ENCODE measurements around the gene SSBP1. TPM values are rescaled to one million over a fixed set of nuclear protein-coding genes. Genes with fewer than 3 reads are reported as not detected.

The SSBP1 gene
- total RNA-seq, 2 donors from 2014 or later: 139 to 213 TPM

GRCh38 chr7:141702047-141702567, 36.1 kb upstream of the SSBP1 start, which contains the start of gene DENND11:
DENND11 (minus strand) TSS chr7:141702166; CDS start chr7:141702153, 13 bp downstream.
- H3K9me3 Mint-ChIP-seq: no peaks in the 10 kb centered on the region
- H3K27me3 Mint-ChIP-seq: peaks cover 3% of the 10 kb centered on the region
- peak; percentile 85 for ATAC-seq (replicated peaks)
- peak within 1 kb of the TSS; percentile 73 for H3K27ac Mint-ChIP-seq
- peaks cover 19% of the 10 kb centered on the region for H3K36me3 Mint-ChIP-seq (ENCODE audit: low read depth)
- peak within 1 kb of the TSS; percentile 91 for H3K4me3 Mint-ChIP-seq
- H3K4me1 Mint-ChIP-seq: peaks cover 34% of the 10 kb centered on the region

- Mint-ChIP-seq H3K27me3 (peaks cover 3% of the 10 kb centered on the region), H3K4me1 (peaks cover 31% of the 10 kb centered on the region), H3K36me3 (ENCODE audit: low read depth) (peaks cover 18% of the 10 kb centered on the region), H3K4me3 (peak overlapping the region; percentile 82), H3K27ac (no peak overlapping the region), H3K9me3 (no peaks in the 10 kb centered on the region)
- ATAC-seq (replicated peaks): no peak
These were observed 35.3 kb upstream of the SSBP1 start for GRCh38 chr7:141702892-141703291.

- ATAC-seq (replicated peaks): no peak
- Mint-ChIP-seq H3K27ac (no peak overlapping the region), H3K4me3 (no peak overlapping the region), H3K27me3 (peaks cover 3% of the 10 kb centered on the region), H3K4me1 (peaks cover 18% of the 10 kb centered on the region), H3K36me3 (ENCODE audit: low read depth) (peaks cover 10% of the 10 kb centered on the region), H3K9me3 (no peaks in the 10 kb centered on the region)
These were observed 34.0 kb upstream of the SSBP1 start for GRCh38 chr7:141704112-141704511.

GRCh38 chr7:141704741-141705140, 33.4 kb upstream of the SSBP1 start:
- peaks cover 3% of the 10 kb centered on the region for H3K27me3 Mint-ChIP-seq
- no peak overlapping the region for H3K27ac Mint-ChIP-seq
- H3K36me3 Mint-ChIP-seq (ENCODE audit: low read depth): peaks cover 10% of the 10 kb centered on the region
- peaks cover 12% of the 10 kb centered on the region for H3K4me1 Mint-ChIP-seq
- H3K4me3 Mint-ChIP-seq: no peak overlapping the region
- ATAC-seq (replicated peaks): no peak
- no peaks in the 10 kb centered on the region for H3K9me3 Mint-ChIP-seq

GRCh38 chr7:141706239-141707064, 31.7 kb upstream of the SSBP1 start:
- H3K36me3 Mint-ChIP-seq (ENCODE audit: low read depth): no peaks in the 10 kb centered on the region
- no peak overlapping the region for H3K27ac Mint-ChIP-seq
- no peak for ATAC-seq (replicated peaks)
- H3K4me3 Mint-ChIP-seq: no peak overlapping the region
- no peaks in the 10 kb centered on the region for H3K4me1 Mint-ChIP-seq
- peaks cover 3% of the 10 kb centered on the region for H3K27me3 Mint-ChIP-seq
- no peaks in the 10 kb centered on the region for H3K9me3 Mint-ChIP-seq

GRCh38 chr7:141708351-141708750, 29.8 kb upstream of the SSBP1 start, which contains the start of gene WEE2:
WEE2 (plus strand) TSS chr7:141708353; CDS start chr7:141708759, 406 bp downstream.
- Mint-ChIP-seq H3K36me3 (ENCODE audit: low read depth) (no peaks in the 10 kb centered on the region), H3K4me1 (no peaks in the 10 kb centered on the region), H3K27me3 (peaks cover 3% of the 10 kb centered on the region), H3K9me3 (no peaks in the 10 kb centered on the region), H3K4me3 (no peak within 1 kb of the TSS), H3K27ac (no peak within 1 kb of the TSS)
- ATAC-seq (replicated peaks): no peak

GRCh38 chr7:141709318-141709717, 28.8 kb upstream of the SSBP1 start:
- H3K36me3 Mint-ChIP-seq (ENCODE audit: low read depth): no peaks in the 10 kb centered on the region
- H3K27ac Mint-ChIP-seq: no peak overlapping the region
- no peak for ATAC-seq (replicated peaks)
- H3K4me3 Mint-ChIP-seq: no peak overlapping the region
- no peaks in the 10 kb centered on the region for H3K27me3 Mint-ChIP-seq
- no peaks in the 10 kb centered on the region for H3K9me3 Mint-ChIP-seq
- no peaks in the 10 kb centered on the region for H3K4me1 Mint-ChIP-seq

- H3K4me1 Mint-ChIP-seq: no peaks in the 10 kb centered on the region
- H3K27ac Mint-ChIP-seq: no peak overlapping the region
- H3K4me3 Mint-ChIP-seq: no peak overlapping the region
- no peaks in the 10 kb centered on the region for H3K36me3 Mint-ChIP-seq (ENCODE audit: low read depth)
- no peaks in the 10 kb centered on the region for H3K9me3 Mint-ChIP-seq
- no peaks in the 10 kb centered on the region for H3K27me3 Mint-ChIP-seq
- ATAC-seq (replicated peaks): no peak
These were observed 28.4 kb upstream of the SSBP1 start for GRCh38 chr7:141709749-141710148.

GRCh38 chr7:141710301-141710700, 27.9 kb upstream of the SSBP1 start:
- Mint-ChIP-seq H3K9me3 (no peaks in the 10 kb centered on the region), H3K4me3 (no peak overlapping the region), H3K4me1 (no peaks in the 10 kb centered on the region), H3K36me3 (ENCODE audit: low read depth) (no peaks in the 10 kb centered on the region), H3K27me3 (no peaks in the 10 kb centered on the region), H3K27ac (no peak overlapping the region)
- ATAC-seq (replicated peaks): no peak

GRCh38 chr7:141712603-141713255, 25.4 kb upstream of the SSBP1 start:
- Mint-ChIP-seq H3K9me3 (no peaks in the 10 kb centered on the region), H3K4me1 (no peaks in the 10 kb centered on the region), H3K4me3 (no peak overlapping the region), H3K36me3 (ENCODE audit: low read depth) (no peaks in the 10 kb centered on the region), H3K27me3 (no peaks in the 10 kb centered on the region), H3K27ac (no peak overlapping the region)
- no peak for ATAC-seq (replicated peaks)

GRCh38 chr7:141713890-141714289, 24.3 kb upstream of the SSBP1 start:
- H3K9me3 Mint-ChIP-seq: no peaks in the 10 kb centered on the region
- no peak for ATAC-seq (replicated peaks)
- H3K36me3 Mint-ChIP-seq (ENCODE audit: low read depth): no peaks in the 10 kb centered on the region
- no peak overlapping the region for H3K4me3 Mint-ChIP-seq
- H3K27me3 Mint-ChIP-seq: no peaks in the 10 kb centered on the region
- no peak overlapping the region for H3K27ac Mint-ChIP-seq
- H3K4me1 Mint-ChIP-seq: no peaks in the 10 kb centered on the region

GRCh38 chr7:141714571-141714970, 23.6 kb upstream of the SSBP1 start:
- H3K27ac Mint-ChIP-seq: no peak overlapping the region

GRCh38 chr7:141715018-141715417, 23.1 kb upstream of the SSBP1 start:
- Mint-ChIP-seq H3K4me3 (no peak overlapping the region), H3K27me3 (no peaks in the 10 kb centered on the region), H3K4me1 (no peaks in the 10 kb centered on the region), H3K9me3 (no peaks in the 10 kb centered on the region), H3K36me3 (ENCODE audit: low read depth) (no peaks in the 10 kb centered on the region), H3K27ac (no peak overlapping the region)
- no peak for ATAC-seq (replicated peaks)

More at GRCh38 chr7:141714571-141714970, 23.6 kb upstream of the SSBP1 start:
- H3K4me3 Mint-ChIP-seq: no peak overlapping the region
- ATAC-seq (replicated peaks): no peak
- no peaks in the 10 kb centered on the region for H3K36me3 Mint-ChIP-seq (ENCODE audit: low read depth)
- H3K9me3 Mint-ChIP-seq: no peaks in the 10 kb centered on the region
- H3K4me1 Mint-ChIP-seq: no peaks in the 10 kb centered on the region
- H3K27me3 Mint-ChIP-seq: no peaks in the 10 kb centered on the region

- Mint-ChIP-seq H3K9me3 (no peaks in the 10 kb centered on the region), H3K27me3 (no peaks in the 10 kb centered on the region), H3K27ac (no peak overlapping the region), H3K4me1 (no peaks in the 10 kb centered on the region), H3K36me3 (ENCODE audit: low read depth) (no peaks in the 10 kb centered on the region), H3K4me3 (no peak overlapping the region)
- ATAC-seq (replicated peaks): no peak
These were observed 22.1 kb upstream of the SSBP1 start for GRCh38 chr7:141715794-141716689.

Measured in activated T-helper 17 cell treated with anti-CD3 and anti-CD28 coated beads, Interleukin-2, amount 50 U/mL, for 72 hours (primary cell).